Astrocyte of the cerebellum (primary cell): ENCODE measurements around the gene THAP3.

Experiments used
- DNase-seq: peaks from one replicate; pipeline ENCODE4 v3.0.0-alpha.2; 2011; ENCODE audit warnings: low read depth
- H3K4me3 ChIP-seq: 2 replicates; pipeline ENCODE4 v1.5.1; 2011; ENCODE audit warnings: mild to moderate bottlenecking, low read depth, low read length, moderate library complexity
- in situ Hi-C: cut with HindIII; loops from 2 replicates; pipeline ENCODE4 v1.10.0; 2017; ENCODE audit warnings: low sequenced_read_pairs
- TF ChIP-seq, protein P1 (sequence below): IDR thresholded peaks from 2 replicates; pipeline ENCODE4 v1.5.1; 2012; ENCODE audit warnings: low read length, low read depth, moderate library complexity, mild to moderate bottlenecking; ENCODE audit errors: missing control alignments

THAP3 gene

DNA sequence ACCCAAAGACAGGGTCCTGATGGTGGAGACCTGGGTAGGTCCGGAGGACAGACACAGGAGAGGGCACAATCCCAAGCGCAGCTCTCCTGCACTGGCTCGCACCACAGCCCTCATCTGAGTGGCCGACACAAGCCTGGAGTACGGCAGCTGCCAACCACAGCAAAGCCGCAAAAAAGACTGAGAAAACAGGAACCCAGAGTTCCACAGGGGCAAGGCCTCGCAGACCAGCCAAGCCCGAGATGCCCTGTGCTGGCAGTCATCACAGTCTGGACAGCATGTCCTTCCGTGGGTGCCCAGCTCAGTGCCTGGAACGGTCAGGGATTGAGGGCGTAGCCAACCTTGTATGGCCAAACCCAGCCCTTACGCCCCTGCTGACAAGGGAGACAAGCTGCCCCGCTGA, 33.4 kb upstream of the THAP3 start:
- in situ Hi-C loops, result no loop called here
- TF ChIP-seq, protein P1, sequence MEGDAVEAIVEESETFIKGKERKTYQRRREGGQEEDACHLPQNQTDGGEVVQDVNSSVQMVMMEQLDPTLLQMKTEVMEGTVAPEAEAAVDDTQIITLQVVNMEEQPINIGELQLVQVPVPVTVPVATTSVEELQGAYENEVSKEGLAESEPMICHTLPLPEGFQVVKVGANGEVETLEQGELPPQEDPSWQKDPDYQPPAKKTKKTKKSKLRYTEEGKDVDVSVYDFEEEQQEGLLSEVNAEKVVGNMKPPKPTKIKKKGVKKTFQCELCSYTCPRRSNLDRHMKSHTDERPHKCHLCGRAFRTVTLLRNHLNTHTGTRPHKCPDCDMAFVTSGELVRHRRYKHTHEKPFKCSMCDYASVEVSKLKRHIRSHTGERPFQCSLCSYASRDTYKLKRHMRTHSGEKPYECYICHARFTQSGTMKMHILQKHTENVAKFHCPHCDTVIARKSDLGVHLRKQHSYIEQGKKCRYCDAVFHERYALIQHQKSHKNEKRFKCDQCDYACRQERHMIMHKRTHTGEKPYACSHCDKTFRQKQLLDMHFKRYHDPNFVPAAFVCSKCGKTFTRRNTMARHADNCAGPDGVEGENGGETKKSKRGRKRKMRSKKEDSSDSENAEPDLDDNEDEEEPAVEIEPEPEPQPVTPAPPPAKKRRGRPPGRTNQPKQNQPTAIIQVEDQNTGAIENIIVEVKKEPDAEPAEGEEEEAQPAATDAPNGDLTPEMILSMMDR, result no peak
- no peak overlapping the region for H3K4me3 ChIP-seq
- no peak for DNase-seq

GRCh38 chr1:6591644-6592043, 33.0 kb upstream of the THAP3 start:
- in situ Hi-C loops, result no loop called here
- TF ChIP-seq, protein P1, result no peak
- no peak for DNase-seq
- H3K4me3 ChIP-seq, result no peak overlapping the region

GRCh38 chr1:6592441-6592840, 32.2 kb upstream of the THAP3 start:
- TF ChIP-seq, protein P1, result no peak
- no peak overlapping the region for H3K4me3 ChIP-seq
- in situ Hi-C loops, result no loop called here
- no peak for DNase-seq

GRCh38 chr1:6592865-6593593, 31.6 kb upstream of the THAP3 start:
- in situ Hi-C loops, result no loop called here
- no peak overlapping the region for H3K4me3 ChIP-seq
- DNase-seq, result no peak
- TF ChIP-seq, protein P1, result no peak

DNA sequence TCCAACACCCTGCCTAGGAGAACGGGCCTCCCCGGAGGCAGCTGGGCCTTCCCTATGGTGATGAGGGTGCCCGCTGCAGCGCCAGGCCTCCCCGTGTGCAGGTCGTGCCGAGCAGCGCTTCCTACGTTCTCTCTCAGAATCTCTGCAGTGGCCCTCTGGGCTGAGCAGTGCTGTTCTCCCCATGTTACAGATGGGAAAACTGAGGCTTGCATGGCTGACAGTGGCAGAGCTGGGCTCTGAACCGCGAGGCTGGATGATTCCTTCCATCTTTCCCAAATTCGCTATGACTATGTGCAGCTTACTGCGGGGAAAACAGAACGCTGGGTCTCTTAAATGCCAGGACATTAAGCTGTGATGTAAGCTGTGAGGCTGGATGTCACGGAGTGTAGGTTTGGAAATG, 30.9 kb upstream of the THAP3 start:
- TF ChIP-seq, protein P1, result no peak
- H3K4me3 ChIP-seq, result no peak overlapping the region
- in situ Hi-C loops, result no loop called here
- DNase-seq, result no peak

DNA sequence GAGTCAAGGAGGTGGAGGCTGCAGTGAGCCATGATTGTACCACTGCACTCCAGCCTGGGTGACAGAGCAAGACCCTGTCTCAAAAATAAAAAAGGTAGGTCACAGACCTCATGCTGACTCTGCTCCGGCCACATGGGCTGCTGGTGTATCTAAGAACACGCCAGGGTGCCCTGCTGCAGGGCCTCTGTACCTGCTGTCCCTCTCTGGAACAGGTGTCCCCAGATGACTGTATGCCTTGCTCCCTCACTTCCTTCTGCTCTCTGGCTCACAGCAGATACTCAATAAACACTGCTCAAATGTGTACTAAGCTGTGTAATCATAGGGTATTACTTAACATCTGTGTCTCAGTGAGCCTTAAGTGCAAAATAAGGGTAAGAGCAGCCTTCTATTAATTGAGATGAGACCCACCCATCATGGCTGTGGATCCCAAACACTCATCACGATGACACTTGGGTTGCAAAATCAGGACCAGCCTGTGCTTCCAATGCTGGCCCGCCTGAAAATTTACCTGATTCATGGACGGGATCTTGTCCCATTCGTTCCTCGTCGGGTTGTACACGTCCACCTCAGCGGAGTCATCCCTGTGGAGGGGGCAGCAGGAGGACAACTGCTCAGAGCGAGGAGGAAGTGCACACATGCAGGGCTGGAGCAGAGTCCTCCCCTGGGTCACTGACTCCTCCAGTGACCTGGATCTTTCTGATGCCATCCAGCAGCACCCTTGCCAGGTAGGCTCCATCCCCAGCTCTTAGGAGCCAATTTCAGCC, 29.5 kb upstream of the THAP3 start:
- no peak overlapping the region for H3K4me3 ChIP-seq
- DNase-seq, result no peak
- TF ChIP-seq, protein P1, result no peak
- in situ Hi-C loops, result no loop called here
